GM03348 (cell line): ENCODE results near the gene MRGPRX2.

ENCODE experiments used
- DNase-seq: peaks from one replicate; pipeline ENCODE4 v3.0.0; 2012; ENCODE audit warnings: low spot score

Gene MRGPRX2

GRCh38 chr11:19060629-19061028 lies at the start of gene MRGPRX2:
TSS of gene MRGPRX2 (minus strand) at chr11:19060717. CDS start at chr11:19056402, 4,315 bp downstream.
- no peak for DNase-seq

GRCh38 chr11:19110295-19110694 lies 49.8 kb upstream of the MRGPRX2 start:
- no peak for DNase-seq

DNA sequence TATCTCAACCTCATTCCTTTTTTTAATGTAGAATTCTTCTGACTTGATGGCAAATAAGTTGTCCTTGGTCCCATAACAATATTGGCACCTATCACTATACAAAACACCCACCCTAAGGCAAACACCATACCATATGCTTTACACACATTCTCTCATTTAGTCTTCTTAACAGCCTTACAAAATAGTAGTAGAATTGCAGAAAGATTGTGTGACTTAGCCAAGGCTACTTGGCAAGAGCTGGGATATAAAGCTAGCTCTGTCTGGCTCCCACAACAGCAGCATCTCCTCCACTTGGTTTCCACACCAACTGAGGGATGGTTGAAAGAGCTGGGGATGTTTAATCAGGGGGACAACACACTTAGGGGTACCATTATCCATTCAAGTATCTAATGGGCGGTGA lies 46.6 kb upstream of the MRGPRX2 start:
- no peak for DNase-seq

- no peak for DNase-seq
Measured at GRCh38 chr11:19105011-19105410, 44.5 kb upstream of the MRGPRX2 start.

GRCh38 chr11:19102521-19102900 lies 42.0 kb upstream of the MRGPRX2 start:
- DNase-seq: no peak

GRCh38 chr11:19101796-19102520 lies 41.4 kb upstream of the MRGPRX2 start:
- no peak for DNase-seq

DNA sequence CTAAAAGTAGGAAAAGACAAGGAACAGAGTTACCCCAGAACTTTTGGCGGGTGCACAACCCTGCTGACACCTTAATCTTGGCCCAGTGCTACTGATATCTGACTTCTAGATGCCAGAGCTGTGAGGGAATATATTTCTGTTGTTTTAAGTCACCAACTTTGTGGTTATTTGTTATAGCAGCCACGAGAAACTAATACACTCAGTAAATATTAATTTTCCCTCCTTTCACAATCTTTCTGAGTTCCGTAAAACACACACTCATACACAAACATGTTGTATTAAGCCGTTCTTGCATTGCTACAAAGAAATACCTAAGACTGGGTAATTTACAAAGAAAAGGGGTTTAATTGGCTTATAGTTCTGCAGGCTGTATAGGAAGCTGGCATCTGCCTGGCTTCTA lies 40.4 kb upstream of the MRGPRX2 start:
- no peak for DNase-seq

DNA sequence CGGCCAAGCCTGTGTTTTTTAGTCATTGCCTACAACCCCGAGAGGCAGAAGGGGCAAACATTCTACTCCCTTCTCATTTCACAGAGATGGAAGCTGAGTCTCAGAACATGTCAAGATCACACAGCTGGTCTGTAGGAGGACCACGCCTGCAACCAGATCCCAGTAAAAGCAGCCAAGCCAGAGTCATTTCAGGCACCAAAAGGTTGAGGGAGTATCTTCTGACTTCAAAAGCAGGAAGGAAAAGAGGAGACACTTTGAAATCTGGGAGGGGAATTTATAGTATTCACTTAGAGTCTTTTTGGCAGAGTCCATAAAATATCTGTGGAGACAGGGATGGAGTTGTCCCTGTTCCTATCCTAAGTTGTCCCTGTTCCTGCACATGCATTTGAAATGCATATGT lies 38.6 kb upstream of the MRGPRX2 start:
- no peak for DNase-seq

DNA sequence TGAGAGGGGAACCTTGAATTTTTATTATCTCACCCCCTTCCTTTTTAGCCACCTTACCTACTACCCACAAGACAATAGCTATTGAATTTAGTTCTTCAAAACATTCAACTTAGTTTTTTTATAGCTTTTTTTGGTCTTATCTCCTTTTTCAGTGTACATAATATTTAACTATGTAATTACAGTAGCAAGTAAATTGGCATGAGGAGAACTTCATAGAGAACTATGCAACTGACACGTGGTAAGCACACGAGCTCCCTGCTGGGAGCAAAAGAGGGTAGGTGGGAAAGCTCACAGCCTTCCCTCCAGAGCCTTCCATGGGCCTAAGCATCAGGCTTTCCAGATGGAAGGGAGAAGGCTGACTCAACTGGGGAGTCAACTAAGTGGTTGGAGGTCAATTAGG lies 34.3 kb upstream of the MRGPRX2 start:
- DNase-seq: no peak

DNA sequence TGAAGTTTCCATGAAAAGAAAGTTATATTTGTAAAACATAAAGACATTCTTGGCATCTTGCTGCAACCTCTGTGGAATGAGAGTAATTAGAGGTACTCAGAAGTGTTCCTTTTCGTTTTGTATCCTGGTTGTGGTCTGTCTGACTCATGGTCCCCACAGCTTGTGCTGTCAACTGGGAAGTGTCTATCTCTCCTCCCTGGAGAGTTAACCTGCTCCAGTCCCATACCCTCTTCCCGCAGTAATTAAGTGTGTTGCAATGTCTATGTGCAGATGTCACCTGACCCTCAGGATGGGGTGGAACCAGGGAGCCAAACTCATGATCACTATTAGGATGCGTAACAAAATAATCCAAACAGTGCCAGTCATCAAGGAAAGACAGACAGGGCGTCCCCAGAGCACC lies 33.5 kb upstream of the MRGPRX2 start:
- DNase-seq: peak; percentile 42

- DNase-seq: no peak
Measured at GRCh38 chr11:19092850-19093249, 32.3 kb upstream of the MRGPRX2 start.

- no peak for DNase-seq
Measured at GRCh38 chr11:19092342-19092741, 31.8 kb upstream of the MRGPRX2 start.

DNA sequence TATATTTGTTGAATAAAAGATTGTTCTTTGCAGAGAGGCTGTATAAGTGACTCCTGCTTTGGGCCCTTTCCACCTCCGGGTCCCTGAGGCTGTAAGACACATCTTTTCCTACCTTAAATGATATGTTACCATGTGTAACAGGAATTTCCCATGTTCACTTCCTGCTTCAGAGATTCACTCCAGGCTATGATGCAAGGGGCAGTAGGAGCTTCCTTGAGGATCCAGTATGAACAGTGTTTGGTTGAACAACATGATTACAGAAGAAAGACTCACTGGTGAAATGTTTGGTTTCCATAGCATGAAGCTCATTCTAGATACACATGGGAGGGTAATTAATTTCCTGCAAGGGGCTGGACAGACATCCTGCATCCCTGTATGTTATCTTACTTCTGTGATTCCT lies 30.8 kb upstream of the MRGPRX2 start:
- DNase-seq: no peak

GRCh38 chr11:19089421-19089820 lies 28.9 kb upstream of the MRGPRX2 start:
- no peak for DNase-seq

GRCh38 chr11:19088791-19089190 lies 28.3 kb upstream of the MRGPRX2 start:
- DNase-seq: no peak

- peak; percentile 69 for DNase-seq
Measured at GRCh38 chr11:19087658-19088057, 27.1 kb upstream of the MRGPRX2 start.

- no peak for DNase-seq
Measured at GRCh38 chr11:19084661-19085315, 24.3 kb upstream of the MRGPRX2 start.

GRCh38 chr11:19083166-19083565 lies 22.6 kb upstream of the MRGPRX2 start:
- DNase-seq: no peak

- peak; percentile 19 for DNase-seq
Measured at GRCh38 chr11:19080579-19080993, 20.1 kb upstream of the MRGPRX2 start.

GRCh38 chr11:19079643-19080440 lies 19.3 kb upstream of the MRGPRX2 start:
- DNase-seq: peak; percentile 86

DNA sequence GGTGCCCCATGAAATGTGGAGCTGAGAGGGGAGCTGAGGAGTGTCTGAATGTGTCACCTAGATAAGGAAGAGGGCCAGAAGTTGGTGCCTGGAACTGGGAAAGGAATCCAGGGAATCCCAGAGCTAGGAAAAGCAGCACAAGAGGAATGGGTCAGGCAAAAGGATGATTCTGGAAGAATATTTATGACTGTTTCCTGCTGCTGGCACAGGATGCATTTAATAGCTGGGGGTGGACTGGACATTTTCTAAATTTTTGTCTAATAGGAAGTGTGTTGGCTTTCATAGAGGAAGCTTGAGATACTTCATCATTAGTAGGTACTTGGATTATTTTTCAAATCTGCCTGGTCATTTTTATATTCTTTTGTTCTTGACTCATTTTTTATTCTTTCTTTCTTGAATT lies 17.4 kb upstream of the MRGPRX2 start:
- DNase-seq: peak; percentile 20

GRCh38 chr11:19076744-19077589 lies 16.4 kb upstream of the MRGPRX2 start:
- peak; percentile 74 for DNase-seq
